ENCODE results near the gene UACA.
"Not testable (repeated sequence)": the region's sequence is repeated elsewhere in the genome, so short reads cannot be mapped to it uniquely, and the experiment has no call there.

The UACA gene

DNA sequence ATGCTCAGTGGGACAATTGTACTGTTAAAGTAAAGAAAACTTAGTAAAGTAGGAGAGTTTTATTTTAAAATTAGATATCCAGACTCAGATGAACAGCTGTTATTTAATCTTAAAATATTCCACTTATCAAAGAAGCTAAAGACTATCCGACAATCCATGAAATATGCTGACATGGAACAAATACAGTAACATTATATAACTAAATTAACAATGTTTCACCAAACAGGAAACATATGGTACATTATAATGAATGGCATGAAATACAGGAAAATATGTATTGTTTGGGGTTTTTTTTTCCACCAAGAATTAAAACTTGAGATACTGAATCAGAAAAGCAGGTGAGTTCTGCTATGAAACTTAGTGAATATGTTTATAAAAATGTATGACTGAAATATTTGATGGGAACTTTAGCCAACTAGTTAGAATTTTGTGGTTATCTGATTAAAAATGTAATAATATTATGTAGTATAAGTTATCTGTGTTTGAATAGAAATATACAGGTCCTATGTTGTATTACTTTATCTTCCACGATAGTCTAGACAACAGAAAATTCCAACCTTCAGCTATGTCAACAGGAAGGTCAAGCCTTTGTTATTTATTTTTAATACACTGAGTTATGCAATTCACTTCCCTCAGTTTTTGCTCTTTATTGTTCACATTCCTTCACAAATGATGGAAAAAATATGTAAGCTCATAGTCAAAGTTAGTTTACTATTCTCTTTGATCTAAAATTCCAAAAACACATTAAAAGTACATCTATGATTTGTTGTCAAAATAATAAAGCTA is 72.7 kb downstream of the UACA start:
- peaks cover 40% of the 10 kb centered on the region for H3K27me3 Mint-ChIP-seq (ENCODE audit: low read depth)
- H3K9me3 Mint-ChIP-seq: no peaks in the 10 kb centered on the region
- no peak overlapping the region for H3K27ac Mint-ChIP-seq
- no peak overlapping the region for H3K4me3 Mint-ChIP-seq
- H3K36me3 Mint-ChIP-seq (ENCODE audit: low read depth): no peaks in the 10 kb centered on the region
- H3K4me1 Mint-ChIP-seq (ENCODE audit: low read depth): no peaks in the 10 kb centered on the region

- H3K36me3 Mint-ChIP-seq (ENCODE audit: low read depth): no peaks in the 10 kb centered on the region
- H3K4me1 Mint-ChIP-seq (ENCODE audit: low read depth): no peaks in the 10 kb centered on the region
- H3K27me3 Mint-ChIP-seq (ENCODE audit: low read depth): peaks cover 40% of the 10 kb centered on the region
- H3K27ac Mint-ChIP-seq: no peak overlapping the region
- no peak overlapping the region for H3K4me3 Mint-ChIP-seq
- no peaks in the 10 kb centered on the region for H3K9me3 Mint-ChIP-seq
These were observed 73.3 kb downstream of the UACA start for GRCh38 chr15:70690021-70690420.

GRCh38 chr15:70687482-70687881 is 75.9 kb downstream of the UACA start:
- H3K27me3 Mint-ChIP-seq (ENCODE audit: low read depth): peaks cover 38% of the 10 kb centered on the region
- H3K27ac Mint-ChIP-seq: no peak overlapping the region
- no peaks in the 10 kb centered on the region for H3K4me1 Mint-ChIP-seq (ENCODE audit: low read depth)
- no peaks in the 10 kb centered on the region for H3K9me3 Mint-ChIP-seq
- no peaks in the 10 kb centered on the region for H3K36me3 Mint-ChIP-seq (ENCODE audit: low read depth)
- no peak overlapping the region for H3K4me3 Mint-ChIP-seq

GRCh38 chr15:70680817-70681216 is 82.5 kb downstream of the UACA start:
- no peak overlapping the region for H3K27ac Mint-ChIP-seq
- H3K4me3 Mint-ChIP-seq: no peak overlapping the region
- H3K27me3 Mint-ChIP-seq (ENCODE audit: low read depth): peaks cover 59% of the 10 kb centered on the region
- no peaks in the 10 kb centered on the region for H3K9me3 Mint-ChIP-seq
- H3K36me3 Mint-ChIP-seq (ENCODE audit: low read depth): no peaks in the 10 kb centered on the region
- peaks cover 2% of the 10 kb centered on the region for H3K4me1 Mint-ChIP-seq (ENCODE audit: low read depth)

- Mint-ChIP-seq H3K36me3 (ENCODE audit: low read depth) (no peaks in the 10 kb centered on the region), H3K9me3 (no peaks in the 10 kb centered on the region), H3K27me3 (ENCODE audit: low read depth) (peaks cover 65% of the 10 kb centered on the region)
These were observed 83.5 kb downstream of the UACA start for GRCh38 chr15:70679919-70680231.

GRCh38 chr15:70672081-70672480 is 91.3 kb downstream of the UACA start:
- Mint-ChIP-seq H3K27me3 (ENCODE audit: low read depth) (peaks cover 43% of the 10 kb centered on the region), H3K9me3 (no peaks in the 10 kb centered on the region), H3K4me3 (peak overlapping the region; percentile 43), H3K4me1 (ENCODE audit: low read depth) (peaks cover 12% of the 10 kb centered on the region), H3K27ac (peak overlapping the region; percentile 3), H3K36me3 (ENCODE audit: low read depth) (no peaks in the 10 kb centered on the region)

More at GRCh38 chr15:70679919-70680231, 83.5 kb downstream of the UACA start:
- H3K27ac Mint-ChIP-seq: no peak overlapping the region
- H3K4me1 Mint-ChIP-seq (ENCODE audit: low read depth): peaks cover 2% of the 10 kb centered on the region
- H3K4me3 Mint-ChIP-seq: no peak overlapping the region

DNA sequence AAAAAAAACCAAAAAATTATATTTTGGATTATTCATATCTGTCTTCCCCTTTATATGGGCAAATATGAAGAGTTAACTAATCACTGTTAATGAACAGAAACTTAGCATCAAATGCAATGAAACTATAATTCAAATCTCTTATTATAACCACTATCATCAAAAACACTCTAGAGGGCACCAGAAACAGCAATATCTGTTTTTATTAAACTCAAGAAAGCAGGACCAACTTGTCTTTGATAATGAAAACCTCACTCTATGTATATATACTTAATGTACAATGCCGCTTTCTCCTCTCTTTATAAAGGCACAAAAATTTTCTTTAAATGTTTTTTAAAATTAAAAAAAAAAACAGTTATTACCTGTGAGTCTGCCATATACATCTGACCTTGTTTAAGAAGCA is 92.7 kb downstream of the UACA start:
- H3K27ac Mint-ChIP-seq: no peak overlapping the region
- peaks cover 30% of the 10 kb centered on the region for H3K27me3 Mint-ChIP-seq (ENCODE audit: low read depth)
- peaks cover 12% of the 10 kb centered on the region for H3K4me1 Mint-ChIP-seq (ENCODE audit: low read depth)
- no peaks in the 10 kb centered on the region for H3K36me3 Mint-ChIP-seq (ENCODE audit: low read depth)
- H3K4me3 Mint-ChIP-seq: no peak overlapping the region
- no peaks in the 10 kb centered on the region for H3K9me3 Mint-ChIP-seq

DNA sequence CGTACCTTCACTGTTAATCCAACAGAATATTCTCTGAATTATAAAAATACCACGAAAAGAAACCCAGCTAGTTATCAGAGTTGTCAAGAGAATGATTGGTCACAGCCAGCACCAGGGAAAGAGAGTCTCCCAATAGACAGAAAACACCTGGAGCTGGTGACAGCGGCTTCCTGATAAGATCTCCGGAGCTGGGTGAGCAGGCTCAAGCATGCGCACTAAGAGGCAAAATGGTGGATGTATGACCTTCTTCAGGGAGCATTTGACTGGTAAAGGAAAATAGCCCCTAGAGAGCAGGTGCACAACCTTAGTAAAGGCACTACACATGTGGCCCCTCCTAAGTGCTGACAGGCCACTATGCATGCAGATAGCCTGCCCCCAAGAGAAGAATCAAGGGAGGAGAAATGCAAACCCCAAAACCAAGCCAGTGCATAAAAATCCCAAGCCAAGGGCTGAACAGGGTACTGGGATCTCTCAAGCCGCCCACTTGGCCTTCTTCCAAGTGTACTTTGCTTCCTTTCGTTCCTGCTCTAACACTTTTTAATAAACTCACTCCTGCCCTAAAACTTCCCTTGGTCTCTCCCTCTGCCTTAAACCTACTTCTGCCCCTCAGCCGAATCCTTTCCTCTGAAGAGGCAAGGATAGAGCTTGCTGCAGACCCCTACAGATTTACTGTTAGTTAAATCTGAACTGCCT is 93.2 kb downstream of the UACA start:
- H3K9me3 Mint-ChIP-seq: no peaks in the 10 kb centered on the region

GRCh38 chr15:70669006-70669602 is 94.3 kb downstream of the UACA start:
- no peaks in the 10 kb centered on the region for H3K36me3 Mint-ChIP-seq (ENCODE audit: low read depth)
- H3K4me1 Mint-ChIP-seq (ENCODE audit: low read depth): peaks cover 14% of the 10 kb centered on the region
- H3K27me3 Mint-ChIP-seq (ENCODE audit: low read depth): peaks cover 18% of the 10 kb centered on the region
- no peak overlapping the region for H3K4me3 Mint-ChIP-seq
- H3K9me3 Mint-ChIP-seq: no peaks in the 10 kb centered on the region
- no peak overlapping the region for H3K27ac Mint-ChIP-seq

More for the DNA sequence above, 93.2 kb downstream of the UACA start:
- no peaks in the 10 kb centered on the region for H3K36me3 Mint-ChIP-seq (ENCODE audit: low read depth)
- H3K4me3 Mint-ChIP-seq: no peak overlapping the region
- peaks cover 12% of the 10 kb centered on the region for H3K4me1 Mint-ChIP-seq (ENCODE audit: low read depth)
- H3K27ac Mint-ChIP-seq: no peak overlapping the region
- H3K27me3 Mint-ChIP-seq (ENCODE audit: low read depth): peaks cover 25% of the 10 kb centered on the region

DNA sequence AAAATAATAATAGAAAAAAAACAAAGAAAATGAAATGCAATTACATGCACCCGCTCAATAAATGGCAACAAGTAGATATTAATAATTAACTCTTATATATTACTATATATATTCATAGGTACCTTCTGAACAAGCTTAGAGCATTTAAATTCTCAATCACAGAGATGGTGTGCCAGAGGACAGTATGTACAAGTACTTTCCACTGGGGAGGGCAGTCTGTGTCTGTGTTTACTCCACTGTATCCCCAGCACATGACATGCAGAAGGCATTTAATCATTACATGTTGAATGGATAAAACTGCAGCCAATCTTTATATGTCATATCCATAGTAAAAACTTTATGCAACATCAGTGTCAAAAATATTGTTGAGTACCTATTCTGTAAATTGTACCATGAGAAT is 97.8 kb downstream of the UACA start:
- H3K27ac Mint-ChIP-seq: no peak overlapping the region

DNA sequence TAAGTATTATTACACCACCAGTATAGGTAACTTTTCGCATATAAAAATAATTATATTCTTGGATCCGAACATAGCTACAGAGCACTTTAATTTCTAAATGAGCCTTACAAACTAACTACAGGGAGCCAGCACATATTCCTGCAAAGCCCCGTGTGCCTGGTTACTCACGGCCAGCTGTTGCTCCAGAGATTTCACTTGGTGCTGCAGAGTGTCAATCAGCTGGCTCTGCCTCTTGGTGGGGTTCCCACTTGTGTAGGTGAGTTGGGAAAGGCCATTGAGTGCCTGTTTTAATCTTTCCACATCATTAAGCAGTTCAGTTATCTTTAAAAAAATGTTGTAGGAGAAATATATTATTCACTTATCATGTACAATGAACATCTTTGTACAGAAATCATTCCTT is 98.9 kb downstream of the UACA start:
- no peak overlapping the region for H3K27ac Mint-ChIP-seq
- H3K4me3 Mint-ChIP-seq: no peak overlapping the region
- H3K4me1 Mint-ChIP-seq (ENCODE audit: low read depth): peaks cover 8% of the 10 kb centered on the region
- H3K27me3 Mint-ChIP-seq (ENCODE audit: low read depth): peaks cover 3% of the 10 kb centered on the region
- no peaks in the 10 kb centered on the region for H3K9me3 Mint-ChIP-seq
- no peaks in the 10 kb centered on the region for H3K36me3 Mint-ChIP-seq (ENCODE audit: low read depth)

More for the DNA sequence above, 97.8 kb downstream of the UACA start:
- no peaks in the 10 kb centered on the region for H3K9me3 Mint-ChIP-seq
- peaks cover 5% of the 10 kb centered on the region for H3K4me1 Mint-ChIP-seq (ENCODE audit: low read depth)
- H3K36me3 Mint-ChIP-seq (ENCODE audit: low read depth): no peaks in the 10 kb centered on the region
- H3K27me3 Mint-ChIP-seq (ENCODE audit: low read depth): peaks cover 9% of the 10 kb centered on the region
- H3K4me3 Mint-ChIP-seq: no peak overlapping the region

DNA sequence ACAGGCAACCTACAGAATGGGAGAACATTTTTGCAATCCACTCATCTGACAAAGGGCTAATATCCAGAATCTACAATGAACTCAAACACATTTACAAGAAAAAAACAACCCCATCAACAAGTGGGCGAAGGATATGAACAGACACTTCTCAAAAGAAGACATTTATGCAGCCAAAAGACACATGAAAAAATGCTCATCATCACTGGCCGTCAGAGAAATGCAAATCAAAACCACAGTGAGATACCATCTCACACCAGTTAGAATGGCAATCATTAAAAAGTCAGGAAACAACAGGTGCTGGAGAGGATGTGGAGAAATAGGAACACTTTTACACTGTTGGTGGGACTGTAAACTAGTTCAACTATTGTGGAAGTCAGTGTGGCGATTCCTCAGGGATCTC is 100.3 kb downstream of the UACA start:
- H3K4me3 Mint-ChIP-seq; H3K4me1 Mint-ChIP-seq (ENCODE audit: low read depth); H3K9me3 Mint-ChIP-seq; H3K27ac Mint-ChIP-seq; H3K36me3 Mint-ChIP-seq (ENCODE audit: low read depth): not testable (repeated sequence)
- H3K27me3 Mint-ChIP-seq (ENCODE audit: low read depth): peaks cover 11% of the 10 kb centered on the region

GRCh38 chr15:70659662-70660061 is 103.7 kb downstream of the UACA start:
- Mint-ChIP-seq H3K27ac (no peak overlapping the region), H3K27me3 (ENCODE audit: low read depth) (peaks cover 13% of the 10 kb centered on the region), H3K4me1 (ENCODE audit: low read depth) (peaks cover 6% of the 10 kb centered on the region), H3K9me3 (no peaks in the 10 kb centered on the region), H3K36me3 (ENCODE audit: low read depth) (no peaks in the 10 kb centered on the region), H3K4me3 (no peak overlapping the region)

- no peak overlapping the region for H3K4me3 Mint-ChIP-seq
- no peaks in the 10 kb centered on the region for H3K9me3 Mint-ChIP-seq
- no peaks in the 10 kb centered on the region for H3K36me3 Mint-ChIP-seq (ENCODE audit: low read depth)
- H3K27me3 Mint-ChIP-seq (ENCODE audit: low read depth): peaks cover 14% of the 10 kb centered on the region
- H3K4me1 Mint-ChIP-seq (ENCODE audit: low read depth): peaks cover 6% of the 10 kb centered on the region
- no peak overlapping the region for H3K27ac Mint-ChIP-seq
These were observed 104.7 kb downstream of the UACA start for GRCh38 chr15:70658641-70659040.

DNA sequence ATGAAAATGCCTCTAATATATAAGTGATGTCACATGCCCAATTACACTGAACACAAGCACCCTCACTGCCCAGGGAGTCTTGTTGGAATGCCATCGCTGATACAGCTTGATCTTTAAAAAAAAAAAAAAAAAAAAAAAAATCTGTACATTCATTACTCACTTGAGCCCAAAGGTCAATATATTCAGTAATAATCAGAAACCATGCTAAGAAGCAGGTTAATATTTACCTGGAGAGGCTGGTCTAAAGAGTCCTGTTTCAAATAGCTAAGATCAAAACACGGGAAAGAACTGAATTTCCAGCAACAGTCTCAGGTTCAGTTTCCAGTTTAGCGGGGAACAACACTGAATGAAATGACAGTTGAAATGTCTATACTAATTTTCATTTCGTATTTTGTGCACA is 109.9 kb downstream of the UACA start:
- Mint-ChIP-seq H3K9me3 (no peaks in the 10 kb centered on the region), H3K36me3 (ENCODE audit: low read depth) (no peaks in the 10 kb centered on the region), H3K27me3 (ENCODE audit: low read depth) (peaks cover 14% of the 10 kb centered on the region), H3K27ac (no peak overlapping the region), H3K4me1 (ENCODE audit: low read depth) (no peaks in the 10 kb centered on the region), H3K4me3 (no peak overlapping the region)

Data from T-helper 1 cell treated with Interleukin-12 subunit alpha and Interleukin-12 subunit beta and Interleukin-4 antibody, amounts not matched to agents 30 μg/mL and 1 μg/mL, for 36 hours (primary cell).